Measurements from ENCODE around the gene GNL3. TPM values are rescaled to one million over a fixed set of nuclear protein-coding genes. Genes with fewer than 3 reads are reported as not detected.

The GNL3 gene
- total and polyA plus RNA-seq, 4 donors = 26.5 to 82.2 (median 41.8) TPM

- no peak overlapping the region for H3K4me3 ChIP-seq (ENCODE audit: low read depth in 1 of 3, low read length in 3 of 3)
- H3K27me3 ChIP-seq (ENCODE audit: control insufficient read depth in 4 of 4, insufficient read depth in 4 of 4, low read length in 3 of 4) = no peaks in the 10 kb centered on the region
- H3K27ac ChIP-seq (ENCODE audit: low read depth in 1 of 2, low read length in 2 of 2) = no peak overlapping the region
- no peaks in the 10 kb centered on the region for H3K4me1 ChIP-seq (ENCODE audit: control insufficient read depth in 4 of 4, insufficient read depth in 4 of 4, low read length in 3 of 4)
- peaks cover 0 to 5% (median 3%) of the 10 kb centered on the region in 4 donors for H3K9me3 ChIP-seq (ENCODE audit: control insufficient read depth in 4 of 4, low read length in 3 of 4)
- peaks cover 14 to 42% (median 37%) of the 10 kb centered on the region in 4 donors for H3K36me3 ChIP-seq (ENCODE audit: control insufficient read depth in 4 of 4, insufficient read depth in 3 of 4, low read depth in 1 of 4, low read length in 3 of 4)
- TF ChIP-seq FOXA1 (IDR thresholded peaks at IDR 0.05) = no peak
- TF ChIP-seq, protein P1, sequence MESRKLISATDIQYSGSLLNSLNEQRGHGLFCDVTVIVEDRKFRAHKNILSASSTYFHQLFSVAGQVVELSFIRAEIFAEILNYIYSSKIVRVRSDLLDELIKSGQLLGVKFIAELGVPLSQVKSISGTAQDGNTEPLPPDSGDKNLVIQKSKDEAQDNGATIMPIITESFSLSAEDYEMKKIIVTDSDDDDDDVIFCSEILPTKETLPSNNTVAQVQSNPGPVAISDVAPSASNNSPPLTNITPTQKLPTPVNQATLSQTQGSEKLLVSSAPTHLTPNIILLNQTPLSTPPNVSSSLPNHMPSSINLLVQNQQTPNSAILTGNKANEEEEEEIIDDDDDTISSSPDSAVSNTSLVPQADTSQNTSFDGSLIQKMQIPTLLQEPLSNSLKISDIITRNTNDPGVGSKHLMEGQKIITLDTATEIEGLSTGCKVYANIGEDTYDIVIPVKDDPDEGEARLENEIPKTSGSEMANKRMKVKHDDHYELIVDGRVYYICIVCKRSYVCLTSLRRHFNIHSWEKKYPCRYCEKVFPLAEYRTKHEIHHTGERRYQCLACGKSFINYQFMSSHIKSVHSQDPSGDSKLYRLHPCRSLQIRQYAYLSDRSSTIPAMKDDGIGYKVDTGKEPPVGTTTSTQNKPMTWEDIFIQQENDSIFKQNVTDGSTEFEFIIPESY (IDR thresholded peaks at IDR 0.05) = no peak
- TF ChIP-seq, protein P2, sequence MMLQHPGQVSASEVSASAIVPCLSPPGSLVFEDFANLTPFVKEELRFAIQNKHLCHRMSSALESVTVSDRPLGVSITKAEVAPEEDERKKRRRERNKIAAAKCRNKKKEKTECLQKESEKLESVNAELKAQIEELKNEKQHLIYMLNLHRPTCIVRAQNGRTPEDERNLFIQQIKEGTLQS (IDR thresholded peaks at IDR 0.05) = no peak
- TF ChIP-seq NR2F2 (IDR thresholded peaks at IDR 0.05) = no peak
- 88% methylated on average over 10 of the region's 10 CpGs for WGBS
- no peak for DNase-seq (ENCODE audit: low spot score)
- no peak overlapping the region for H3K9ac ChIP-seq (ENCODE audit: low read depth in 1 of 2, low read length in 2 of 2)
Measured at GRCh38 chr3:52733256-52733891, 47.5 kb downstream of the GNL3 start.

DNA sequence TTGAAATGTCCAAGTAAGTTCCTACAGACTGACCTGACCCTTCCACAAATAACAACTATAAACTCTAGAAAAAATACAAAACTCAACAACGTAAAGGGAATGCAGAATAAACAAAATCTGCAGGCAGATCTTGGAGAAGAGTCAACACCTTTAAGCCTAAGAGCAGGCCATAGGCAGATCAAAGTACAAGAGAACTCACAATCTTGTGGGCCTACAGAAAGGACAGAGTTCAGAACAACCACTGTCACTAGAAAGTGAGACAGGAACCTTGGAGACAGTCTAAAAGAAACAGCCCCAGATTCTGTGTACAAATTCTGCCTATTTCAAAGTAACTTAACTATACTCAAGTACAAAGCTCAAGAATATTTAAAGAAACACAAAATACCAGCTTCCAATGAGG lies 53.9 kb downstream of the GNL3 start:
- 44% methylated on average over 1 of the region's 1 CpG for WGBS
- DNase-seq (ENCODE audit: low spot score) = no peak
- Histone ChIP-seq H3K36me3 (ENCODE audit: control insufficient read depth in 4 of 4, insufficient read depth in 3 of 4, low read depth in 1 of 4, low read length in 3 of 4) (peaks cover 2 to 55% (median 38%) of the 10 kb centered on the region in 4 donors), H3K9ac (ENCODE audit: low read depth in 1 of 2, low read length in 2 of 2) (no peak overlapping the region), H3K27me3 (ENCODE audit: control insufficient read depth in 4 of 4, insufficient read depth in 4 of 4, low read length in 3 of 4) (no peaks in the 10 kb centered on the region), H3K9me3 (ENCODE audit: control insufficient read depth in 4 of 4, low read length in 3 of 4) (no peaks in the 10 kb centered on the region), H3K27ac (ENCODE audit: low read depth in 1 of 2, low read length in 2 of 2) (no peak overlapping the region), H3K4me1 (ENCODE audit: control insufficient read depth in 4 of 4, insufficient read depth in 4 of 4, low read length in 3 of 4) (peaks cover 0 to 14% (median 6%) of the 10 kb centered on the region in 4 donors), H3K4me3 (ENCODE audit: low read depth in 1 of 3, low read length in 3 of 3) (no peak overlapping the region)
- TF ChIP-seq HNF4A (conservative IDR thresholded peaks at IDR 0.05) (peak in 1 of 2 donors; percentile 19), NR2F2 (IDR thresholded peaks at IDR 0.05) (no peak)

GRCh38 chr3:52742418-52743041 lies 56.7 kb downstream of the GNL3 start:
- H3K36me3 ChIP-seq (ENCODE audit: control insufficient read depth in 4 of 4, insufficient read depth in 3 of 4, low read depth in 1 of 4, low read length in 3 of 4) = peaks cover 13 to 56% (median 41%) of the 10 kb centered on the region in 4 donors
- H3K4me3 ChIP-seq (ENCODE audit: low read depth in 1 of 3, low read length in 3 of 3) = no peak overlapping the region
- DNase-seq (ENCODE audit: low spot score) = no peak
- peaks cover 0 to 14% (median 6%) of the 10 kb centered on the region in 4 donors for H3K4me1 ChIP-seq (ENCODE audit: control insufficient read depth in 4 of 4, insufficient read depth in 4 of 4, low read length in 3 of 4)
- H3K27me3 ChIP-seq (ENCODE audit: control insufficient read depth in 4 of 4, insufficient read depth in 4 of 4, low read length in 3 of 4) = no peaks in the 10 kb centered on the region
- 87% methylated on average over 3 of the region's 3 CpGs for WGBS
- peak; percentile 64 for TF ChIP-seq CTCF (IDR thresholded peaks at IDR 0.05; ENCODE audit: low read depth, low read length, missing input control)
- peak; percentile 89 to 92 for TF ChIP-seq RAD21 (IDR thresholded peaks at IDR 0.05)
- TF ChIP-seq YY1 (IDR thresholded peaks at IDR 0.05) = no peak
- H3K9me3 ChIP-seq (ENCODE audit: control insufficient read depth in 4 of 4, low read length in 3 of 4) = no peaks in the 10 kb centered on the region
- H3K9ac ChIP-seq (ENCODE audit: low read depth in 1 of 2, low read length in 2 of 2) = no peak overlapping the region
- H3K27ac ChIP-seq (ENCODE audit: low read depth in 1 of 2, low read length in 2 of 2) = no peak overlapping the region

Measured in liver (tissue), 9 donors.